Measurements from ENCODE around the gene TLCD3B.

DNA sequence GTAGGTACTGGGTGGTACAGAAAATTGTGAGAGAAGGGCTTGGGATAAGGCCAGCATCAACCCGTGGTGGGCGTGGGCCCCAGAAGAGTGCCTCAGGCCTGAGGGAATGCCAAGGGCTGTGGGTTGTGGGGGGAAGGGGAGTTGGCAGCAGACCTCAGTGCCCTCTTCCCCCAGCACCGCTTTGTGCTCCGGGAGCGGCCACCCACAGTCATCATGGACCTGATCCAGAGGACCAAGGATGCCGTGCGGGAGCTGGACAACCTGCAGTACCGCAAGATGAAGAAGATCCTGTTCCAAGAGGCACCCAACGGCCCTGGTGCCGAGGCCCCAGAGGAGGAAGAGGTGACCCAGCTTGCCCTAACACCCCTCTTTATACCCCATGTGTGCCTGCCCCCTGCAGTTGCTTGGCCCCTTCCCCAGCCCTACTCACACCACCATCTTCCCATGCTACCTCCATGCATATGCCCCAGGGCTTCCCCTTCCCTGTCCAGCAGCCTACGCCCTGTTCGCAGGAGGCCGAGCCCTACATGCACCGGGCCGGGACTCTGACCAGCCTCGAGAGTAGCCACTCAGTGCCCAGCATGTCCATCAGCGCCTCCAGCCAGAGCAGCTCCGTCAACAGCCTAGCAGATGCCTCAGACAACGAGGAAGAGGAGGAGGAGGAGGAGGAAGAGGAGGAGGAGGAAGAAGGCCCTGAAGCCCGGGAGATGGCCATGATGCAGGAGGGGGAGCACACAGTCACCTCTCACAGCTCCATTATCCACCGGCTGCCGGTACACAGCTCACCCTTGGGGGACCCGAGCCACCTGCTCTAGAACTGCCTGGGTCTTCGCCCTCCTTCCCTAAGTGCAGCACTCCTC lies 48.3 kb downstream of the TLCD3B start:
- TF ChIP-seq RFX5 (IDR thresholded peaks at IDR 0.05; ENCODE audit: low read depth, low read length) (no peak), POLR2A (IDR thresholded peaks at IDR 0.05; ENCODE audit: low read depth, low read length) (no peak), CEBPB (IDR thresholded peaks at IDR 0.05; ENCODE audit: low read depth, low read length) (no peak), MAZ (IDR thresholded peaks at IDR 0.05; ENCODE audit: borderline replicate concordance, low read depth, low read length) (no peak), MXI1 (IDR thresholded peaks at IDR 0.05; ENCODE audit: borderline replicate concordance, low read depth, low read length) (no peak), FOS (IDR thresholded peaks at IDR 0.05; ENCODE audit: low read depth, low read length) (no peak), RAD21 (IDR thresholded peaks at IDR 0.05; ENCODE audit: low read length) (no peak), SMC3 (IDR thresholded peaks at IDR 0.05; ENCODE audit: low read depth, low read length) (no peak)
- TF ChIP-seq, protein P1, sequence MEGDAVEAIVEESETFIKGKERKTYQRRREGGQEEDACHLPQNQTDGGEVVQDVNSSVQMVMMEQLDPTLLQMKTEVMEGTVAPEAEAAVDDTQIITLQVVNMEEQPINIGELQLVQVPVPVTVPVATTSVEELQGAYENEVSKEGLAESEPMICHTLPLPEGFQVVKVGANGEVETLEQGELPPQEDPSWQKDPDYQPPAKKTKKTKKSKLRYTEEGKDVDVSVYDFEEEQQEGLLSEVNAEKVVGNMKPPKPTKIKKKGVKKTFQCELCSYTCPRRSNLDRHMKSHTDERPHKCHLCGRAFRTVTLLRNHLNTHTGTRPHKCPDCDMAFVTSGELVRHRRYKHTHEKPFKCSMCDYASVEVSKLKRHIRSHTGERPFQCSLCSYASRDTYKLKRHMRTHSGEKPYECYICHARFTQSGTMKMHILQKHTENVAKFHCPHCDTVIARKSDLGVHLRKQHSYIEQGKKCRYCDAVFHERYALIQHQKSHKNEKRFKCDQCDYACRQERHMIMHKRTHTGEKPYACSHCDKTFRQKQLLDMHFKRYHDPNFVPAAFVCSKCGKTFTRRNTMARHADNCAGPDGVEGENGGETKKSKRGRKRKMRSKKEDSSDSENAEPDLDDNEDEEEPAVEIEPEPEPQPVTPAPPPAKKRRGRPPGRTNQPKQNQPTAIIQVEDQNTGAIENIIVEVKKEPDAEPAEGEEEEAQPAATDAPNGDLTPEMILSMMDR (conservative IDR thresholded peaks at IDR 0.05; ENCODE audit: low read depth, low read length): no peak
- TF ChIP-seq, protein P2, sequence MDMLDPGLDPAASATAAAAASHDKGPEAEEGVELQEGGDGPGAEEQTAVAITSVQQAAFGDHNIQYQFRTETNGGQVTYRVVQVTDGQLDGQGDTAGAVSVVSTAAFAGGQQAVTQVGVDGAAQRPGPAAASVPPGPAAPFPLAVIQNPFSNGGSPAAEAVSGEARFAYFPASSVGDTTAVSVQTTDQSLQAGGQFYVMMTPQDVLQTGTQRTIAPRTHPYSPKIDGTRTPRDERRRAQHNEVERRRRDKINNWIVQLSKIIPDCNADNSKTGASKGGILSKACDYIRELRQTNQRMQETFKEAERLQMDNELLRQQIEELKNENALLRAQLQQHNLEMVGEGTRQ (IDR thresholded peaks at IDR 0.05; ENCODE audit: low read depth, low read length): no peak
- TF ChIP-seq, protein P3, sequence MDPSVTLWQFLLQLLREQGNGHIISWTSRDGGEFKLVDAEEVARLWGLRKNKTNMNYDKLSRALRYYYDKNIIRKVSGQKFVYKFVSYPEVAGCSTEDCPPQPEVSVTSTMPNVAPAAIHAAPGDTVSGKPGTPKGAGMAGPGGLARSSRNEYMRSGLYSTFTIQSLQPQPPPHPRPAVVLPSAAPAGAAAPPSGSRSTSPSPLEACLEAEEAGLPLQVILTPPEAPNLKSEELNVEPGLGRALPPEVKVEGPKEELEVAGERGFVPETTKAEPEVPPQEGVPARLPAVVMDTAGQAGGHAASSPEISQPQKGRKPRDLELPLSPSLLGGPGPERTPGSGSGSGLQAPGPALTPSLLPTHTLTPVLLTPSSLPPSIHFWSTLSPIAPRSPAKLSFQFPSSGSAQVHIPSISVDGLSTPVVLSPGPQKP (IDR thresholded peaks at IDR 0.05; ENCODE audit: borderline replicate concordance, low read depth, low read length): no peak
